HepG2 (cell line): ENCODE measurements around the gene SBNO1. TPM values are rescaled to one million over a fixed set of nuclear protein-coding genes. Genes with fewer than 3 reads are reported as not detected.

Experiments used
- ATAC-seq: fragments of 200-7000 bp; cut with Tn5 transposase; 3 replicates; pipeline ENCODE4 v1.9.1; 2020; ENCODE audit warnings: mild to moderate bottlenecking, moderate library complexity
- BruUV-seq: library from RNA; stranded (reverse); fragments of 400-500 nt; replicated peaks from 2 replicates; lab custom pipeline; 2021; lab: Mats Ljungman, UMichigan
- CTCF ChIA-PET: fragments of 300-600 bp; formaldehyde crosslinking; extraction: SDS; loops from one replicate; lab custom pipeline; 2021; ENCODE audit warnings: low total read pairs, inconsistent platforms, low intra/inter-chr PET ratio; lab: Yijun Ruan, JAX
- POLR2A ChIA-PET: fragments of 350-600 bp; sonication (Branson Sonifier 250); formaldehyde crosslinking; loops from one replicate; lab custom pipeline; 2020; ENCODE audit warnings: antibody characterized with exemption, inconsistent platforms; lab: Yijun Ruan, JAX
- DNase-seq: peaks from one replicate; pipeline ENCODE4 v3.0.0-alpha.2; 2015; ENCODE audit warnings: low spot score
- FAIRE-seq: peaks from 3 replicates; lab custom pipeline; 2011; peaks lifted over from hg19 to GRCh38; lab: Jason Lieb, UNC
- H2AFZ ChIP-seq: one replicate; pipeline ENCODE4 v1.6.1; 2011; ENCODE audit warnings: low read length, inconsistent platforms
- H3K27ac ChIP-seq: fragments of 300-600 bp; 3 replicates; pipeline ENCODE4 v1.8.0; 2011; ENCODE audit warnings: mixed run types, mild to moderate bottlenecking, mixed read lengths, low read length, inconsistent platforms; ENCODE audit not compliant: insufficient read depth; ENCODE audit errors: extremely low read length
- H3K27me3 ChIP-seq, 2 experiments: fragments of 200-600 bp in 1 of 2; 2 replicates in 1 of 2; 3 replicates in 1 of 2; pipeline versions ENCODE4 v1.6.0 to v1.8.0; 2011; ENCODE audit warnings: low read length in 2 of 2, mild to moderate bottlenecking in 2 of 2, moderate library complexity in 2 of 2, inconsistent platforms in 1 of 2; ENCODE audit not compliant: insufficient read depth in 2 of 2, control insufficient read depth in 1 of 2
- H3K36me3 ChIP-seq, 2 experiments: fragments of 200-600 bp in 1 of 2; replicated peaks in 1 of 2; 2 replicates in 1 of 2; 3 replicates in 1 of 2; pipeline versions ENCODE4 v1.5.1 to v1.8.0; 2011; ENCODE audit warnings: low read length in 2 of 2, inconsistent platforms in 1 of 2; ENCODE audit not compliant: insufficient read depth in 2 of 2, control insufficient read depth in 1 of 2
- H3K4me1 ChIP-seq: 2 replicates; pipeline ENCODE4 v1.5.1; 2012; ENCODE audit warnings: low read length, inconsistent platforms; ENCODE audit not compliant: insufficient read depth
- H3K4me2 ChIP-seq: 2 replicates; pipeline ENCODE4 v1.6.0; 2011; ENCODE audit warnings: low read depth, low read length, inconsistent platforms
- H3K4me3 ChIP-seq, 3 experiments: fragments of 200-600 bp in 1 of 3; sonication (generic), shearing (Covaris generic) in 1 of 3; replicated peaks in 1 of 3; 2 replicates each; pipeline ENCODE4 v1.5.1; 2011 to 2016; ENCODE audit warnings: low read length in 3 of 3, inconsistent platforms in 2 of 3, low read depth in 2 of 3, mild to moderate bottlenecking in 2 of 3, control low read depth in 1 of 3, mixed read lengths in 1 of 3; ENCODE audit not compliant: insufficient read depth in 1 of 3
- H3K79me2 ChIP-seq: one replicate; pipeline ENCODE4 v1.6.1; 2011; ENCODE audit warnings: low read length, inconsistent platforms; ENCODE audit not compliant: insufficient read depth
- H3K9ac ChIP-seq: 2 replicates; pipeline ENCODE4 v1.6.0; 2011; ENCODE audit warnings: mild to moderate bottlenecking, low read depth, low read length, inconsistent platforms; ENCODE audit not compliant: insufficient read depth
- H3K9me3 ChIP-seq: 2 replicates; pipeline ENCODE4 v1.5.1; 2012; ENCODE audit warnings: mild to moderate bottlenecking, low read length
- H4K20me1 ChIP-seq: 2 replicates; pipeline ENCODE4 v1.6.0; 2011; ENCODE audit warnings: inconsistent platforms, mild to moderate bottlenecking, low read length, moderate library complexity; ENCODE audit not compliant: insufficient read depth
- ADNP ChIP-seq: sonication (generic); formaldehyde crosslinking; IDR thresholded peaks from 2 replicates; pipeline ENCODE4 v1.4.0; 2020; ENCODE audit warnings: missing genetic modification reagents
- KDM1A ChIP-seq: IDR thresholded peaks from 2 replicates; pipeline ENCODE4 v1.6.1; 2016; ENCODE audit warnings: missing compliant biosample characterization
- MBD4 ChIP-seq: IDR thresholded peaks from 2 replicates; pipeline ENCODE4 v1.6.1; 2012; ENCODE audit warnings: low read length, inconsistent platforms, borderline replicate concordance
- MYPOP ChIP-seq: sonication (generic); formaldehyde crosslinking; IDR thresholded peaks from 2 replicates; pipeline ENCODE4 v1.8.1; 2023; ENCODE audit warnings: mild to moderate bottlenecking, moderate library complexity, missing genetic modification reagents
- TERF1 ChIP-seq: sonication (generic); formaldehyde crosslinking; IDR thresholded peaks from 2 replicates; pipeline ENCODE4 v1.8.0; 2022; ENCODE audit warnings: mild to moderate bottlenecking, missing genetic modification reagents, moderate library complexity
- THYN1 ChIP-seq: sonication (generic); formaldehyde crosslinking; IDR thresholded peaks from 2 replicates; pipeline ENCODE4 v1.8.1; 2023; ENCODE audit warnings: low read depth, mild to moderate bottlenecking, moderate library complexity, missing genetic modification reagents, borderline replicate concordance
- U2AF2 ChIP-seq: fragments of 200-400 bp; formaldehyde crosslinking; IDR thresholded peaks from 2 replicates; pipeline ENCODE4 v1.6.1; 2017; ENCODE audit warnings: low read depth, mild to moderate bottlenecking, low read length
- ZBED4 ChIP-seq: sonication (generic); formaldehyde crosslinking; IDR thresholded peaks from 2 replicates; pipeline ENCODE4 v1.4.0; 2020; ENCODE audit warnings: missing genetic modification reagents, borderline replicate concordance
- ZGPAT ChIP-seq: IDR thresholded peaks from 2 replicates; pipeline ENCODE4 v1.6.1; 2016; ENCODE audit warnings: mild to moderate bottlenecking
- ZNF547 ChIP-seq: sonication (generic); formaldehyde crosslinking; IDR thresholded peaks from 2 replicates; pipeline ENCODE4 v1.5.1; 2020; ENCODE audit warnings: mild to moderate bottlenecking, missing genetic modification reagents
- ZNF629 ChIP-seq: sonication (generic); formaldehyde crosslinking; conservative IDR thresholded peaks from 2 replicates; pipeline ENCODE4 v1.5.0; 2020; ENCODE audit warnings: missing genetic modification reagents
- ZNF710 ChIP-seq: sonication (generic); formaldehyde crosslinking; IDR thresholded peaks from 2 replicates; pipeline ENCODE4 v1.5.0; 2020; ENCODE audit warnings: mild to moderate bottlenecking, missing genetic modification reagents, borderline replicate concordance
- WGBS: methylation state at CpG from one replicate; pipeline ENCODE4 v1.1.6; 2017; ENCODE audit warnings: low lambda C conversion rate; 5-methylcytosine and 5-hydroxymethylcytosine counted together
- in situ Hi-C: cut with HindIII; loops from 2 replicates; pipeline ENCODE4 v1.10.0; 2017; ENCODE audit warnings: low pct_unique_long_range_greater_than_20kb; ENCODE audit not compliant: extremely low pct_ligation_motif_present
- intact Hi-C: fragments of 100-400 bp; cut with micrococcal nuclease; formaldehyde crosslinking; loops from one replicate; pipeline ENCODE4 v1.10.0; 2022; ENCODE audit not compliant: unreplicated experiment
- polyA plus RNA-seq, 8 experiments: library from polyadenylated mRNA; depleted of rRNA in 3 of 8; stranded (reverse) in 7 of 8; unstranded in 1 of 8; fragments of >200 nt; fragmentation: Illumina TruSeq in 4 of 8; extraction: Trizol in 4 of 8; gene quantifications; 2 replicates each; pipeline versions ENCODE4 v1.2.1 to v1.2.3, GENCODE V29; 2011 to 2016; ENCODE audit warnings: low read depth in 4 of 8, missing spikeins in 1 of 8, mixed read lengths in 1 of 8; ENCODE audit not compliant: insufficient read depth in 1 of 8
- total RNA-seq, 5 experiments: library from RNA; depleted of rRNA; stranded (reverse); fragments of >200 nt; fragmentation: Illumina TruSeq; extraction: Trizol; gene quantifications; 2 replicates each; pipeline ENCODE4 v1.2.3, GENCODE V29; 2016; ENCODE audit warnings: low read depth in 1 of 5

Gene SBNO1
- total and polyA plus RNA-seq, 2 of the 13 experiments (the other 11 are each of a cell fraction or from before 2014, with no cell fraction given): 10.9 to 40.2 TPM

GRCh38 chr12:123382684-123383083 lies 18.0 kb upstream of the SBNO1 start (continued):
- TF ChIP-seq ZNF710 (CRISPR knock-in tag) (no peak), ZBED4 (peak; percentile 47; the same call in 1 of the 2 replicates), ADNP (peak; percentile 92), KDM1A (CRISPR knock-in tag) (peak; percentile 94), ZNF629 (CRISPR knock-in tag) (peak; percentile 99)

GRCh38 chr12:123379391-123379790 lies 14.7 kb upstream of the SBNO1 start:
- ChIA-PET POLR2A (no interaction called here), CTCF (no interaction called here)
- peak overlapping the region; percentile 69 for H2AFZ ChIP-seq
- no peaks in the 10 kb centered on the region for H3K9me3 ChIP-seq
- H3K4me3 ChIP-seq: no peak overlapping the region
- intact Hi-C loops (no loop called here), in situ Hi-C loops (no loop called here)
- H4K20me1 ChIP-seq: no peaks in the 10 kb centered on the region
- DNase-seq (no peak), FAIRE-seq (no peak), ATAC-seq (no peak)
- H3K4me1 ChIP-seq: peaks cover 26% of the 10 kb centered on the region
- no peak overlapping the region for H3K27ac ChIP-seq
- H3K4me2 ChIP-seq: peak overlapping the region; percentile 46
- no peak for TF ChIP-seq ZGPAT (CRISPR knock-in tag)
- no peak for TF ChIP-seq MYPOP (CRISPR knock-in tag)
- TF ChIP-seq TERF1 (CRISPR knock-in tag): no peak
- no peak for TF ChIP-seq U2AF2
- no peak for TF ChIP-seq THYN1 (CRISPR knock-in tag)
- no peak for TF ChIP-seq ZNF547 (CRISPR knock-in tag)
- TF ChIP-seq MBD4: no peak
- H3K27me3 ChIP-seq: no peaks in the 10 kb centered on the region
- H3K36me3 ChIP-seq: no peaks in the 10 kb centered on the region
- WGBS: 46% methylated on average over 5 of the region's 5 CpGs
- no TSS peak for BruUV-seq
- no peak overlapping the region for H3K9ac ChIP-seq
- H3K79me2 ChIP-seq: no peaks in the 10 kb centered on the region
